ENCODE data around the gene GRIK4. TPM values are rescaled to one million over a fixed set of nuclear protein-coding genes. Genes with fewer than 3 reads are reported as not detected.

GRIK4 gene
- total RNA-seq, 1 experiment from 2014 or later = not detected

DNA sequence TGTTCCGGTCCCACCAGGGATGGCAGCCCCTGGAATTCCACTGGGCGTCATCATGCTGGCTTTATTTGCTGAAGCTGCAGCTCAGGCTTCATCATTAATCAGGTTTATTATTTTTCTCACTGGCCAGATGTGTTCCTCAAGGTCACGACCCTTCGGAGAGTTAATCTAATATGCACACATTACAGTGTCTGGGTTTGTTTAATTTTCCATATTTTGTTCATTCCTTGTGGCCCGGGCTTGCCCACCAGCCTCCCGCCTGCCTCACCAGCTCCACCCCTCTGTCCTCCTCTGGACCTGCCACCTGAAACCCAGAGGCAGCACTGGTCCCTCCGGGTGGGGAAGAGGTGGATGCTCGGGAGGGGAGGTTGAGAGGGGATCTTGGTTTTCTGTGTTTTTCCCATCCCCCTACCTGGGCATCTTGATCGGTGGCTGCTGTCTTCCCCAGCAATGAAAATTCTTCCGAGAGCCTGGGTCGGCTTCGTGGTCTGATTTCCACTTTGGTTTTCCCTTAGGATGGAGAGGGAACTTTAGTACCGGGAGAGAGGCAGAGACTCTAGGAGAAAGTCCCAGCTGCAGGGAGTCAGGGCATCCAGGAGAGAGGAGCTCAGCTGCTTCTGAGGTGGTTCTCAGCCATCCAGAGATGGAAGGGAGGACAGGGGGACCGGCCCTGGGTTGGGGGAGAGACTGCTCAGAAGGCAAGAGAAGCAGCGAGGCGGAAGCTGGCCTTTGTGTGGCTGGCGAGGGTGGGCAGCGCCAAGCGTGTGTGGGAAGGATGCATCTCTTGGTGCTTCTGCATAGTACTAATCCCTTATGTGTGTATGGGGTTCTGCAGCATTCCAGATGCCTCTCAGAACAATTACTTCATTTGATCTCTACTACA is 2.1 kb downstream of the GRIK4 start:
- ATAC-seq = no peak
- intact Hi-C loops (cut with micrococcal nuclease) = no loop called here
- Histone ChIP-seq H3K36me3 (ENCODE audit: low read depth, low read length) (no peaks in the 10 kb centered on the region), H4K20me1 (ENCODE audit: low read length) (no peaks in the 10 kb centered on the region), H3F3A (ENCODE audit: low read length, unreplicated experiment) (no peaks in the 10 kb centered on the region), H3K4me3 (ENCODE audit: low read length) (no peak overlapping the region), H3K4me2 (ENCODE audit: low read length) (no peak overlapping the region), H3K27ac (ENCODE audit: low read length) (no peak overlapping the region), H2AFZ (ENCODE audit: low read length) (no peak overlapping the region), H3K9me3 (ENCODE audit: low read length) (no peaks in the 10 kb centered on the region), H3K4me1 (ENCODE audit: insufficient read depth, low read length) (peaks cover 5% of the 10 kb centered on the region; the same call in 1 of the 2 replicates), H3K9ac (ENCODE audit: low read length) (no peak overlapping the region), H3K27me3 (ENCODE audit: low read length) (peaks cover 65% of the 10 kb centered on the region), H3K9me2 (replicated peaks; ENCODE audit: low read length) (no peaks in the 10 kb centered on the region), H3K79me2 (ENCODE audit: low read length) (no peaks in the 10 kb centered on the region)
- no peak for DNase-seq
- no TSS peak for BruUV-seq (replicated peaks)
- ChIA-PET POLR2A (ENCODE audit: unreplicated experiment) (no interaction called here), CTCF (interaction anchor here (0.6 kb wide), 1 partner anchor 14 kb away, joined by 3 read pairs; no protein-coding TSS in a partner anchor)
- TF ChIP-seq EZH2phosphoT487 (IDR thresholded peaks at IDR 0.05; ENCODE audit: borderline replicate concordance, low read length) = no peak
- TF ChIP-seq, protein P1, sequence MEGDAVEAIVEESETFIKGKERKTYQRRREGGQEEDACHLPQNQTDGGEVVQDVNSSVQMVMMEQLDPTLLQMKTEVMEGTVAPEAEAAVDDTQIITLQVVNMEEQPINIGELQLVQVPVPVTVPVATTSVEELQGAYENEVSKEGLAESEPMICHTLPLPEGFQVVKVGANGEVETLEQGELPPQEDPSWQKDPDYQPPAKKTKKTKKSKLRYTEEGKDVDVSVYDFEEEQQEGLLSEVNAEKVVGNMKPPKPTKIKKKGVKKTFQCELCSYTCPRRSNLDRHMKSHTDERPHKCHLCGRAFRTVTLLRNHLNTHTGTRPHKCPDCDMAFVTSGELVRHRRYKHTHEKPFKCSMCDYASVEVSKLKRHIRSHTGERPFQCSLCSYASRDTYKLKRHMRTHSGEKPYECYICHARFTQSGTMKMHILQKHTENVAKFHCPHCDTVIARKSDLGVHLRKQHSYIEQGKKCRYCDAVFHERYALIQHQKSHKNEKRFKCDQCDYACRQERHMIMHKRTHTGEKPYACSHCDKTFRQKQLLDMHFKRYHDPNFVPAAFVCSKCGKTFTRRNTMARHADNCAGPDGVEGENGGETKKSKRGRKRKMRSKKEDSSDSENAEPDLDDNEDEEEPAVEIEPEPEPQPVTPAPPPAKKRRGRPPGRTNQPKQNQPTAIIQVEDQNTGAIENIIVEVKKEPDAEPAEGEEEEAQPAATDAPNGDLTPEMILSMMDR (conservative IDR thresholded peaks at IDR 0.05; ENCODE audit: low read depth, low read length) = no peak
- no peak for TF ChIP-seq EZH2 (IDR thresholded peaks at IDR 0.05; ENCODE audit: low read length, unreplicated experiment)

DNA sequence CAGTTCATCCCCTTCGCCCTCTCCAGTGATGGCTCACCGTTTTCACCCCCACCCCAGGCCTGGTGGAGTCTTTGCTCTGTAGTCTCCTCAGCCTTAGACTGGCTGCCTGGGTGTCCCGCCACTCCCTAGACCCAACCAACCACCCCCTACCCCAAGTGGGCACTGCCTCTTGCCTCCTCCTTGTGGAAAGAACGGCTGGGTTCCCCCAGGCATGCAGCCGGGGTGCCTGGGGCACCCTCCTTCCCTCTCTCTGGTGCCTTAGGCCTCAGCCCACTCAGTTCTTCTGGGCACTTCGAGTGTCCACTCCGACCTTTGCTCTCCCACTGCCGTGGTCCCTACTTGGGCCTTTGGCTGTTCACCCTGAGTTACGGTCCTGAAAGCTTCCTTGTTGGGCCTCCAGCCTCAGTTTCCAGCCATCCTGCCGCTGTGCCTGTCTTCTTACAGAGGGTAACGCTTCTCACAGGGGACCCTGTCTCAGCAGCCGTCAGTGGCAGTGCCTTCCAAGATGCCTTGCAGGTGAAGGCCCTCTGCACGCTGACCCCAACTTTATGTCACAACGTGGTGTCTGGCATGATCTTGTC is 3.1 kb downstream of the GRIK4 start:
- CTCF ChIA-PET = no interaction called here

DNA sequence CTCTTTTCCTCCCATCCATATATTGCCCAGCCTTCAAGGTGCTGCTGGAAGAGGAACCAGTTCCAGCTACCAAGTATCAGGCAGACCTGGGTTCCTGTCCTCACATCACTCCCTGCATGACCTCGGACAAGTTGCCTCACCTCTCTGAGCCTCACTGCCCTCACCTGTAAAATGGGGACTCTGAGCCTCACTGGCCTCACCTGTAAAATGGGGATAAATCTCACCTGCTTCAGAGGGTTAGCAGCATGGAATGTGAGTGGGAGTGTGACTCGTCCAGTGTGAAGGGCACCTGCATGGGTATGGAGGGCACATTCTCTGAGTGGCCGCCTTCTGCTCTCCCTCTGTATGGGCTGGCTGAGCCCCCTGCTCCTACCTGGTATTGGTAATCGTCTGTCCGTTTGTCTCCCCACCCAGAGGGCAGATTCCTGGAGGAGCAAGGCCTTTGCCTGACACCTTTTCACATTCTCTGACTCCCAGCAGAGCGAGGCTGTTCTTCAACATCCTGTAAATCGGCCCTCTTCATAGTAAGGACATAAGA is 3.7 kb downstream of the GRIK4 start:
- H4K20me1 ChIP-seq (ENCODE audit: low read length) = no peaks in the 10 kb centered on the region
- H3F3A ChIP-seq (ENCODE audit: low read length, unreplicated experiment) = no peaks in the 10 kb centered on the region
- TF ChIP-seq, protein P1 (conservative IDR thresholded peaks at IDR 0.05; ENCODE audit: low read depth, low read length) = no peak
- TF ChIP-seq EZH2phosphoT487 (IDR thresholded peaks at IDR 0.05; ENCODE audit: borderline replicate concordance, low read length) = no peak
- TF ChIP-seq EZH2 (IDR thresholded peaks at IDR 0.05; ENCODE audit: low read length, unreplicated experiment) = no peak
- peaks cover 5% of the 10 kb centered on the region; the same call in 1 of the 2 replicates for H3K4me1 ChIP-seq (ENCODE audit: insufficient read depth, low read length)
- no peak overlapping the region for H3K27ac ChIP-seq (ENCODE audit: low read length)
- H3K36me3 ChIP-seq (ENCODE audit: low read depth, low read length) = no peaks in the 10 kb centered on the region
- ChIA-PET CTCF (no interaction called here), POLR2A (ENCODE audit: unreplicated experiment) (no interaction called here)
- H3K79me2 ChIP-seq (ENCODE audit: low read length) = no peaks in the 10 kb centered on the region
- ATAC-seq (no peak), DNase-seq (no peak)
- H3K9ac ChIP-seq (ENCODE audit: low read length) = no peak overlapping the region
- H3K9me3 ChIP-seq (ENCODE audit: low read length) = no peaks in the 10 kb centered on the region
- H3K9me2 ChIP-seq (replicated peaks; ENCODE audit: low read length) = no peaks in the 10 kb centered on the region
- BruUV-seq (replicated peaks) = no TSS peak
- peaks cover 67% of the 10 kb centered on the region for H3K27me3 ChIP-seq (ENCODE audit: low read length)
- no peak overlapping the region for H3K4me3 ChIP-seq (ENCODE audit: low read length)
- intact Hi-C loops (cut with micrococcal nuclease) = no loop called here
- no peak overlapping the region for H2AFZ ChIP-seq (ENCODE audit: low read length)
- H3K4me2 ChIP-seq (ENCODE audit: low read length) = no peak overlapping the region

More for the DNA sequence above, 3.1 kb downstream of the GRIK4 start:
- no peak for TF ChIP-seq EZH2 (IDR thresholded peaks at IDR 0.05; ENCODE audit: low read length, unreplicated experiment)
- no peaks in the 10 kb centered on the region for H3F3A ChIP-seq (ENCODE audit: low read length, unreplicated experiment)
- peaks cover 71% of the 10 kb centered on the region for H3K27me3 ChIP-seq (ENCODE audit: low read length)
- H3K9ac ChIP-seq (ENCODE audit: low read length) = no peak overlapping the region
- H3K4me1 ChIP-seq (ENCODE audit: insufficient read depth, low read length) = peaks cover 5% of the 10 kb centered on the region; the same call in 1 of the 2 replicates
- H3K4me3 ChIP-seq (ENCODE audit: low read length) = no peak overlapping the region
- H2AFZ ChIP-seq (ENCODE audit: low read length) = no peak overlapping the region
- BruUV-seq (replicated peaks) = no TSS peak
- ATAC-seq (no peak), DNase-seq (no peak)
- no peak overlapping the region for H3K4me2 ChIP-seq (ENCODE audit: low read length)
- intact Hi-C loops (cut with micrococcal nuclease) = no loop called here
- no peaks in the 10 kb centered on the region for H3K36me3 ChIP-seq (ENCODE audit: low read depth, low read length)
- POLR2A ChIA-PET (ENCODE audit: unreplicated experiment) = no interaction called here
- H3K9me2 ChIP-seq (replicated peaks; ENCODE audit: low read length) = no peaks in the 10 kb centered on the region
- H4K20me1 ChIP-seq (ENCODE audit: low read length) = no peaks in the 10 kb centered on the region
- no peaks in the 10 kb centered on the region for H3K9me3 ChIP-seq (ENCODE audit: low read length)
- H3K79me2 ChIP-seq (ENCODE audit: low read length) = no peaks in the 10 kb centered on the region
- H3K27ac ChIP-seq (ENCODE audit: low read length) = no peak overlapping the region

Measured in PC-3 (cell line).